ENCODE measurements around the gene PHF23. TPM values are rescaled to one million over a fixed set of nuclear protein-coding genes. Genes with fewer than 3 reads are reported as not detected.

PHF23 gene
- total RNA-seq, 1 experiment from 2014 or later: 110 TPM

DNA sequence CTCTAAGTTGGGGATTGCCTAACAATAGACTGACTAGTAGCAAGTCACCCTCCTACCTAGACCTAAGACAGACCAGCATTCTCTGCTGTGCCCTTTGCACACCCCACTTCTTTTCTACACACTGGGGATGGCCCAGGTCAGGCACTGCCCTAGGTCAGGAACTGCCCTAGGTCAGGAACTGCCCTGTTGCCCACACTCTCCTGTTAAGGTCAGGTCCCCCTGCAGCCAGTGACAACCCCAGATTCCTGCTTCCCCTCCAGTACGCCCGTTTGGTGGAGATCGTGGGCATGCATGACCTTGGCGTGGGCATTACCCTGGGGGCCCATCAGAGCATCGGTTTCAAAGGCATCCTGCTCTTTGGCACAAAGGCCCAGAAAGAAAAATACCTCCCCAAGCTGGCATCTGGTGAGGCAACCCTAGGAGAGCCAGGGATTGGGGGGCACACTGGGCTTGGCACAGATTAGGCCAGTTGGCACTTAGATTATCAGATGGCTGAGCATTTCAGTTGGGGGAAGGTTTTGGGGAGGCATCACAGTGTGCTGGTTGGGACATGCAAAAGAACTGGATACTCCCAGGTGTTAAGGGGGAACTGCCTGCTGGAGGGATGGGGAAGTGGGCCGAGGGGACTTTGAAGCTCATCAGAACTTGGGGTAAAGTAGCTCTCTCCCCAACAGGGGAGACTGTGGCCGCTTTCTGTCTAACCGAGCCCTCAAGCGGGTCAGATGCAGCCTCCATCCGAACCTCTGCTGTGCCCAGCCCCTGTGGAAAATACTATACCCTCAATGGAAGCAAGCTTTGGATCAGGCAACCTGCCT, 17.8 kb downstream of the PHF23 start:
- WGBS (ENCODE audit: extremely low coverage, insufficient read length, low lambda C conversion rate): no CpG with 5 or more reads among the region's 10 CpGs
- Histone ChIP-seq H3K4me2 (ENCODE audit: insufficient read depth, insufficient read length, low read length) (no peak overlapping the region), H3K23ac (ENCODE audit: insufficient read length, low read depth, low read length) (no peak overlapping the region), H2BK120ac (ENCODE audit: low read depth, low read length, poor library complexity, severe bottlenecking) (no peak overlapping the region), H4K20me1 (ENCODE audit: control insufficient read depth, insufficient read depth, insufficient read length) (no peaks in the 10 kb centered on the region), H3K56ac (ENCODE audit: insufficient read length, low read depth, low read length) (no peak overlapping the region), H2BK12ac (ENCODE audit: insufficient read length, low read depth, low read length) (no peak overlapping the region), H3K27ac (ENCODE audit: insufficient read length, low read depth, low read length) (no peak overlapping the region), H3T11ph (ENCODE audit: low read length) (no peak overlapping the region), H3K27me3 (ENCODE audit: insufficient read depth, low read length) (no peaks in the 10 kb centered on the region), H2BK15ac (ENCODE audit: low read depth, low read length) (no peak overlapping the region), H3K4ac (ENCODE audit: low read depth, low read length) (no peak overlapping the region), H3K23me2 (ENCODE audit: insufficient read length, low read depth, low read length, poor library complexity, severe bottlenecking) (peaks cover 11% of the 10 kb centered on the region), H3K4me1 (ENCODE audit: insufficient read depth, low read length) (no peaks in the 10 kb centered on the region), H3K79me2 (ENCODE audit: insufficient read depth, low read length) (no peaks in the 10 kb centered on the region), H4K8ac (replicated peaks; ENCODE audit: insufficient read length, low read depth, low read length) (no peak overlapping the region), H2BK20ac (ENCODE audit: low read depth, low read length, poor library complexity, severe bottlenecking) (no peak overlapping the region), H4K5ac (ENCODE audit: insufficient read length, low read depth, low read length) (no peak overlapping the region), H2AFZ (ENCODE audit: low read length) (no peak overlapping the region), H3K14ac (ENCODE audit: insufficient read depth, low read length) (no peak overlapping the region; the same call in 1 of the 2 replicates), H3K79me1 (ENCODE audit: insufficient read depth, low read depth, low read length, poor library complexity, severe bottlenecking) (no peaks in the 10 kb centered on the region), H3K9ac (ENCODE audit: extremely low read depth, insufficient read length, low read length) (no peak overlapping the region), H3K18ac (ENCODE audit: insufficient read length, low read depth, low read length) (no peak overlapping the region), H4K91ac (ENCODE audit: insufficient read length, low read depth, low read length) (no peak overlapping the region), H2AK5ac (ENCODE audit: insufficient read length, low read length) (no peak overlapping the region), H3K9me3 (ENCODE audit: control insufficient read depth, low read depth, low read length) (no peaks in the 10 kb centered on the region), H2BK5ac (ENCODE audit: insufficient read length, low read length) (no peak overlapping the region)
- Mint-ChIP-seq H3K9me3 (no peaks in the 10 kb centered on the region; a peak in 1 of 5 replicates), H3K36me3 (ENCODE audit: insufficient read depth in 1 of 3, low read depth in 3 of 3) (peaks cover 15 to 56% (median 44%) of the 10 kb centered on the region in 3 experiments; a peak in 6 of 7 replicates), H3K4me3 (peak overlapping the region; percentile 95 to 97; a peak in 3 of 5 replicates), H3K27me3 (ENCODE audit: low read depth) (peaks cover 1% of the 10 kb centered on the region; the same call in 1 of the 2 replicates), H3K27ac (peak overlapping the region in 1 of 3 experiments; percentile 53; a peak in 1 of 7 replicates), H3K4me1 (peaks cover 38% of the 10 kb centered on the region in 2 experiments)
- TF ChIP-seq, protein P1, sequence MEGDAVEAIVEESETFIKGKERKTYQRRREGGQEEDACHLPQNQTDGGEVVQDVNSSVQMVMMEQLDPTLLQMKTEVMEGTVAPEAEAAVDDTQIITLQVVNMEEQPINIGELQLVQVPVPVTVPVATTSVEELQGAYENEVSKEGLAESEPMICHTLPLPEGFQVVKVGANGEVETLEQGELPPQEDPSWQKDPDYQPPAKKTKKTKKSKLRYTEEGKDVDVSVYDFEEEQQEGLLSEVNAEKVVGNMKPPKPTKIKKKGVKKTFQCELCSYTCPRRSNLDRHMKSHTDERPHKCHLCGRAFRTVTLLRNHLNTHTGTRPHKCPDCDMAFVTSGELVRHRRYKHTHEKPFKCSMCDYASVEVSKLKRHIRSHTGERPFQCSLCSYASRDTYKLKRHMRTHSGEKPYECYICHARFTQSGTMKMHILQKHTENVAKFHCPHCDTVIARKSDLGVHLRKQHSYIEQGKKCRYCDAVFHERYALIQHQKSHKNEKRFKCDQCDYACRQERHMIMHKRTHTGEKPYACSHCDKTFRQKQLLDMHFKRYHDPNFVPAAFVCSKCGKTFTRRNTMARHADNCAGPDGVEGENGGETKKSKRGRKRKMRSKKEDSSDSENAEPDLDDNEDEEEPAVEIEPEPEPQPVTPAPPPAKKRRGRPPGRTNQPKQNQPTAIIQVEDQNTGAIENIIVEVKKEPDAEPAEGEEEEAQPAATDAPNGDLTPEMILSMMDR (conservative IDR thresholded peaks at IDR 0.05): no peak
- peak; percentile 26 for DNase-seq
